H1 (cell line): ENCODE data around the gene CNPY4. TPM values are rescaled to one million over a fixed set of nuclear protein-coding genes. Genes with fewer than 3 reads are reported as not detected.

Experiments
- CBX5 ChIP-seq: fragments of 300-800, 300-1000 bp; sonication (generic); IDR thresholded peaks from 2 replicates; pipeline ENCODE4 v1.7.1; 2016; ENCODE audit warnings: antibody characterized with exemption, low read length, low read depth
- HDAC2 ChIP-seq, 2 experiments: fragments of 300-600 bp in 1 of 2; sonication (generic) in 1 of 2; IDR thresholded peaks; 2 replicates each; pipeline ENCODE4 v1.6.1; 2011 to 2012; ENCODE audit warnings: low read depth in 2 of 2, low read length in 2 of 2, mild to moderate bottlenecking in 2 of 2, moderate library complexity in 2 of 2, borderline replicate concordance in 1 of 2, inconsistent platforms in 1 of 2
- POLR2AphosphoS5 ChIP-seq: IDR thresholded peaks from 2 replicates; pipeline ENCODE4 v1.6.1; 2011; ENCODE audit warnings: low read depth, low read length
- POU5F1 ChIP-seq: IDR thresholded peaks from 2 replicates; pipeline ENCODE4 v1.6.1; 2011; ENCODE audit warnings: low read depth, mild to moderate bottlenecking, low read length, moderate library complexity
- polyA plus RNA-seq, 7 experiments: library from polyadenylated mRNA; depleted of rRNA in 3 of 7; stranded (reverse) in 5 of 7; unstranded in 2 of 7; fragments of >200 nt in 5 of 7; fragments of 200-250 nt in 2 of 7; gene quantifications; 1 replicate in 5 of 7; 2 replicates in 1 of 7; 4 replicates in 1 of 7; pipeline versions ENCODE4 v1.2.1 to v1.2.3, GENCODE V29; 2011 to 2013; ENCODE audit warnings: missing spikeins in 2 of 7, mixed read lengths in 2 of 7
- total RNA-seq: library from RNA; stranded (reverse); fragmentation: NEBNext Ultra II Directional; extraction: Animal tissue kit (Norgen Biotek cat#: 25700); gene quantifications from 2 replicates; pipeline ENCODE4 v1.2.1, GENCODE V29; 2021

CNPY4 gene
- total and polyA plus RNA-seq, 2 of the 8 experiments (the other 6 are each of a cell fraction or from before 2014, with no cell fraction given), result 10.2 to 15.3 TPM

GRCh38 chr7:100173806-100174495 lies 54.5 kb downstream of the CNPY4 start (continued):
- no peak for TF ChIP-seq CBX5
- TF ChIP-seq HDAC2 (IDR thresholded peaks at IDR 0.05; ENCODE audit: borderline replicate concordance in 1 of 2, low read depth in 2 of 2, low read length in 2 of 2), result no peak
- no peak for TF ChIP-seq POU5F1
- TF ChIP-seq POLR2AphosphoS5, result no peak
